IMR-90 (cell line): ENCODE data around the gene ZNF878. TPM values are rescaled to one million over a fixed set of nuclear protein-coding genes. Genes with fewer than 3 reads are reported as not detected.

Source experiments
- ATAC-seq: fragments of 200-7000 bp; cut with Tn5 transposase; 2 replicates; pipeline ENCODE4 v1.9.1; 2020; ENCODE audit warnings: low read depth, mild to moderate bottlenecking, moderate library complexity
- BruUV-seq: library from RNA; stranded (reverse); fragments of 400-500 nt; replicated peaks from 2 replicates; lab custom pipeline; 2021; lab: Mats Ljungman, UMichigan
- CTCF ChIA-PET: fragments of 300-600 bp; formaldehyde crosslinking; extraction: SDS; loops from one replicate; lab custom pipeline; 2021; ENCODE audit warnings: antibody characterized with exemption; lab: Yijun Ruan, JAX
- POLR2A ChIA-PET: fragments of 300-600 bp; sonication (Branson Sonifier 250); formaldehyde crosslinking; loops from one replicate; lab custom pipeline; 2022; ENCODE audit warnings: antibody characterized with exemption; ENCODE audit not compliant: unreplicated experiment; lab: Charles Lee
- DNase-seq: peaks from one replicate; pipeline ENCODE4 v3.0.0; 2013
- H2AFZ ChIP-seq: replicated peaks from 2 replicates; pipeline ENCODE3; 2013; ENCODE audit warnings: low read length, mild to moderate bottlenecking; ENCODE audit not compliant: poor library complexity
- H2AK5ac ChIP-seq: 2 replicates; pipeline ENCODE4 v1.6.1; 2013; ENCODE audit warnings: low read depth, low read length, inconsistent platforms
- H2AK9ac ChIP-seq: replicated peaks from 2 replicates; pipeline ENCODE3; 2013; ENCODE audit warnings: mild to moderate bottlenecking, low read depth, low read length, moderate library complexity; ENCODE audit not compliant: poor library complexity
- H2BK120ac ChIP-seq: 2 replicates; pipeline ENCODE4 v1.6.1; 2013; ENCODE audit warnings: low read depth, low read length, inconsistent platforms
- H2BK15ac ChIP-seq: 3 replicates; pipeline ENCODE4 v1.6.1; 2013; ENCODE audit warnings: low read depth, low read length, inconsistent platforms
- H2BK20ac ChIP-seq: 2 replicates; pipeline ENCODE4 v1.6.1; 2013; ENCODE audit warnings: low read depth, mild to moderate bottlenecking, inconsistent platforms, low read length, moderate library complexity
- H2BK5ac ChIP-seq: 2 replicates; pipeline ENCODE4 v1.6.1; 2013; ENCODE audit warnings: mild to moderate bottlenecking, low read depth, low read length, inconsistent platforms; ENCODE audit not compliant: poor library complexity, severe bottlenecking
- H3K14ac ChIP-seq: replicated peaks from 2 replicates; pipeline ENCODE4 v1.6.1; 2013; ENCODE audit warnings: low read depth, low read length, inconsistent platforms
- H3K18ac ChIP-seq: 2 replicates; pipeline ENCODE4 v1.6.1; 2013; ENCODE audit warnings: low read depth, low read length, control low read depth
- H3K23ac ChIP-seq: 2 replicates; pipeline ENCODE4 v1.6.1; 2013; ENCODE audit warnings: low read depth, low read length, inconsistent platforms
- H3K27ac ChIP-seq: 2 replicates; pipeline ENCODE4 v1.5.1; 2013; ENCODE audit warnings: mild to moderate bottlenecking, control low read depth, low read length; ENCODE audit not compliant: insufficient read depth
- H3K27me3 ChIP-seq: 2 replicates; pipeline ENCODE4 v1.6.1; 2013; ENCODE audit warnings: low read length; ENCODE audit not compliant: control insufficient read depth, insufficient read depth
- H3K36me3 ChIP-seq: 2 replicates; pipeline ENCODE4 v1.6.1; 2013; ENCODE audit warnings: low read length, mixed read lengths; ENCODE audit not compliant: control insufficient read depth, insufficient read depth
- H3K4ac ChIP-seq: 2 replicates; pipeline ENCODE4 v1.6.1; 2013; ENCODE audit warnings: low read depth, low read length, inconsistent platforms
- H3K4me1 ChIP-seq: 2 replicates; pipeline ENCODE4 v1.6.1; 2013; ENCODE audit warnings: low read length, mixed read lengths; ENCODE audit not compliant: control insufficient read depth, insufficient read depth
- H3K4me2 ChIP-seq: 2 replicates; pipeline ENCODE4 v1.6.1; 2013; ENCODE audit warnings: low read depth, mild to moderate bottlenecking, control low read depth, low read length, moderate library complexity
- H3K4me3 ChIP-seq: 2 replicates; pipeline ENCODE4 v1.5.1; 2013; ENCODE audit warnings: low read depth, mild to moderate bottlenecking, control low read depth, low read length, moderate library complexity; ENCODE audit not compliant: insufficient read depth
- H3K56ac ChIP-seq: 2 replicates; pipeline ENCODE4 v1.6.1; 2013; ENCODE audit warnings: low read length, inconsistent platforms; ENCODE audit not compliant: insufficient read depth; ENCODE audit errors: extremely low read depth
- H3K79me1 ChIP-seq, 2 experiments: 2 replicates each; pipeline ENCODE4 v1.6.1; 2013; ENCODE audit warnings: low read length in 2 of 2, inconsistent platforms in 1 of 2, low read depth in 1 of 2
- H3K9ac ChIP-seq: 2 replicates; pipeline ENCODE4 v1.6.1; 2013; ENCODE audit warnings: low read depth, low read length, control low read depth
- H3K9me1 ChIP-seq: 2 replicates; pipeline ENCODE4 v1.6.1; 2013; ENCODE audit warnings: low read length, inconsistent platforms; ENCODE audit not compliant: insufficient read depth
- H3K9me3 ChIP-seq: 2 replicates; pipeline ENCODE4 v1.6.1; 2013; ENCODE audit warnings: low read length; ENCODE audit not compliant: control insufficient read depth, insufficient read depth
- H4K20me1 ChIP-seq: 2 replicates; pipeline ENCODE4 v1.6.1; 2013; ENCODE audit warnings: low read length, inconsistent platforms; ENCODE audit not compliant: insufficient read depth
- H4K5ac ChIP-seq: 2 replicates; pipeline ENCODE4 v1.6.1; 2013; ENCODE audit warnings: mild to moderate bottlenecking, low read depth, low read length, control low read depth
- H4K8ac ChIP-seq, 2 experiments: 2 replicates each; pipeline ENCODE4 v1.6.1; 2013; ENCODE audit warnings: low read depth in 2 of 2, low read length in 2 of 2, control low read depth in 1 of 2, inconsistent platforms in 1 of 2
- H4K91ac ChIP-seq: 2 replicates; pipeline ENCODE4 v1.6.1; 2013; ENCODE audit warnings: low read depth, low read length, inconsistent platforms; ENCODE audit not compliant: insufficient read depth
- MAZ ChIP-seq: IDR thresholded peaks from 2 replicates; pipeline ENCODE4 v1.6.1; 2012; ENCODE audit warnings: low read depth, mild to moderate bottlenecking, low read length, improper control_type of control experiment, moderate library complexity, borderline replicate concordance
- SMC3 ChIP-seq: fragments of 150-350 bp; IDR thresholded peaks from 2 replicates; pipeline ENCODE4 v1.6.1; 2016; ENCODE audit warnings: low read depth, mild to moderate bottlenecking, antibody characterized with exemption, low read length, moderate library complexity
- WGBS, 2 experiments: methylation state at CpG; one replicate each; pipeline versions ENCODE4 v1.1.5 to v1.1.7; 2013; ENCODE audit warnings: missing lambda C conversion rate in 2 of 2; ENCODE audit not compliant: insufficient read length in 1 of 2; ENCODE audit errors: extremely low coverage in 2 of 2; 5-methylcytosine and 5-hydroxymethylcytosine counted together
- dilution Hi-C: fragments of 300-500 bp; cut with HindIII; formaldehyde crosslinking; loops from one replicate; pipeline ENCODE4 v1.14.3; 2018; ENCODE audit warnings: low sequenced_read_pairs; ENCODE audit not compliant: unreplicated experiment
- in situ Hi-C: fragments of 300-500 bp; cut with MboI; formaldehyde crosslinking; loops from 3 replicates; pipeline ENCODE4 v1.14.3; 2019; ENCODE audit warnings: low sequenced_read_pairs, inconsistent platforms, mixed read lengths
- intact Hi-C: fragments of 100-400 bp; cut with micrococcal nuclease; formaldehyde crosslinking; loops from 2 replicates; pipeline ENCODE4 v1.10.0; 2022
- microRNA-seq, 2 experiments: library from miRNA; stranded (forward) in 1 of 2; unstranded in 1 of 2; fragments of 10-50 nt in 1 of 2; fragments of <30 nt in 1 of 2; gene quantifications in 1 of 2; microRNA quantifications in 1 of 2; one replicate each; pipeline versions ENCODE3 to v1.1.0; 2013 to 2020; ENCODE audit not compliant: insufficient read depth in 1 of 2, insufficient read length in 1 of 2, unreplicated experiment in 1 of 2
- polyA plus RNA-seq, 3 experiments: library from polyadenylated mRNA; depleted of rRNA; stranded (reverse); fragments of >200 nt; gene quantifications; 2 replicates each; pipeline ENCODE4 v1.2.3, GENCODE V29; 2012; ENCODE audit warnings: low replicate concordance in 1 of 3
- small RNA-seq, 5 experiments: library from RNA; depleted of rRNA; stranded (forward); fragments of <200 nt; gene quantifications; one replicate each; pipeline ENCODE3, GENCODE V24; 2012
- total RNA-seq: library from RNA; depleted of rRNA; stranded (reverse); fragments of >200 nt; gene quantifications from 2 replicates; pipeline ENCODE4 v1.2.3, GENCODE V29; 2012; rRNA removed

Gene ZNF878
- total and polyA plus RNA-seq, 2 of the 4 experiments (the other 2 are of a cell fraction), result 0.05 to 0.36 TPM

DNA sequence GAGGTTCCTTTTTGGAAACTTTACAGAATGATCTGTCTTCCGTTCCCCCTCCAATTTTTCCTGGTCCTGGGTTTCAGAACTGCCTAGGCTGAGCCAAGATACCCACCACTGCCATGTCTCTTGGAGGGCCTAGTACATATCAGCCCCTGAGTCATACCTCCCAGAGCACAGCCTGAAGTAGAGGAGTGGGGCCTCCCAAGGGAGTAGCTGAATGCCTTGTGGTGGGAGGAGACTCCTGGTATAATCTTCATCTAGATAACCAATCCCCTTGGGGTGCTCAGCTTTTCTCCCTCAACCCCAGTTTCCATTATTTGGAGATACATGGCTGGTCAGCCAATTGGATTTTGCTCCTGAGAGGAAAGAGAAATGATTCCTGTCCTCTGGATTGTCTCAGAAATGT, 57.6 kb downstream of the ZNF878 start:
- no peak overlapping the region for H3K27ac ChIP-seq
- peaks cover 1% of the 10 kb centered on the region; the same call in 1 of the 2 replicates for H3K36me3 ChIP-seq
- no peak overlapping the region for H3K4me2 ChIP-seq
- no peak overlapping the region for H2AFZ ChIP-seq
- no peak overlapping the region for H3K23ac ChIP-seq
- no peak overlapping the region for H3K56ac ChIP-seq
- H3K4me3 ChIP-seq, result no peak overlapping the region
- H2AK5ac ChIP-seq, result no peak overlapping the region
- no peak overlapping the region for H3K9ac ChIP-seq
- no peak overlapping the region for H2BK120ac ChIP-seq
- intact Hi-C loops (no loop called here), in situ Hi-C loops (no loop called here), dilution Hi-C loops (no loop called here)
- no peak overlapping the region for H2BK15ac ChIP-seq
- ChIA-PET POLR2A (interaction anchor here (0.7 kb wide), 1 partner anchor 71 kb away, joined by 6 read pairs; no protein-coding TSS in a partner anchor), CTCF (no interaction called here)
- no peaks in the 10 kb centered on the region for H3K9me3 ChIP-seq
- ATAC-seq (peak; percentile 82), DNase-seq (peak; percentile 51)
- no CpG with 5 or more reads among the region's 1 CpG for WGBS, 2 experiments
- no peak overlapping the region for H3K14ac ChIP-seq
- H3K79me1 ChIP-seq, result peaks cover 27 to 41% of the 10 kb centered on the region in 2 experiments
- no peak overlapping the region for H4K5ac ChIP-seq
- H4K8ac ChIP-seq, result no peak overlapping the region
- H4K20me1 ChIP-seq, result peaks cover 3% of the 10 kb centered on the region
- H2AK9ac ChIP-seq, result no peak overlapping the region
- H3K18ac ChIP-seq, result no peak overlapping the region
- no peaks in the 10 kb centered on the region for H3K9me1 ChIP-seq
- TF ChIP-seq MAZ (0 out of 2 replicates have a peak, but pooled peaks have one; percentile 15), SMC3 (no peak)
- H3K27me3 ChIP-seq, result no peaks in the 10 kb centered on the region
- no peak overlapping the region for H3K4ac ChIP-seq
- no peak overlapping the region for H4K91ac ChIP-seq
- no TSS peak for BruUV-seq
- H2BK5ac ChIP-seq, result peak overlapping the region; percentile 23
- peaks cover 2% of the 10 kb centered on the region for H3K4me1 ChIP-seq
- H2BK20ac ChIP-seq, result no peak overlapping the region

Small RNAs within 50 kb of the gene (microRNA-seq; reads per million reads assigned to microRNA genes)
- not detected for gene RF00019 (ENCODE audit: insufficient read depth, insufficient read length)
- gene RNA5SP464 (ENCODE audit: insufficient read depth, insufficient read length), result not detected
- gene RNA5SP465 (ENCODE audit: insufficient read depth, insufficient read length), result not detected
- not detected for gene RNA5SP466 (ENCODE audit: insufficient read depth, insufficient read length)

Small RNAs within 50 kb of the gene (small RNA-seq; reads per million reads assigned to genes)
- gene RF00019 (0 reads per million in 5 experiments), gene RNA5SP464 (0 reads per million in 5 experiments), gene RNA5SP465 (0 reads per million in 5 experiments), gene RNA5SP466 (0 reads per million in 5 experiments)

Other genes starting within 250 kb of the ZNF878 start
- gene ZNF440, start 238.7 kb downstream of the ZNF878 start, total RNA-seq, result 8.4 and 9.4 TPM in 2 replicates
- 1.7 and 2.8 TPM in 2 replicates for gene ZNF440, start 238.7 kb downstream of the ZNF878 start, polyA plus RNA-seq (2012; rRNA removed)
- 8.4 and 10.0 TPM in 2 replicates for gene ZNF439, start 204.2 kb downstream of the ZNF878 start, total RNA-seq
- 3.8 and 4.8 TPM in 2 replicates for gene ZNF439, start 204.2 kb downstream of the ZNF878 start, polyA plus RNA-seq (2012; rRNA removed)
- gene ZNF69, start 165.2 kb downstream of the ZNF878 start, total RNA-seq, result 10.8 and 12.0 TPM in 2 replicates
- 1.2 and 2.7 TPM in 2 replicates for gene ZNF69, start 165.2 kb downstream of the ZNF878 start, polyA plus RNA-seq (2012; rRNA removed)
- 10.2 and 11.9 TPM in 2 replicates for gene ZNF700, start 127.9 kb downstream of the ZNF878 start, total RNA-seq
- 4.2 and 5.3 TPM in 2 replicates for gene ZNF700, start 127.9 kb downstream of the ZNF878 start, polyA plus RNA-seq (2012; rRNA removed)
- gene ZNF763, start 87.9 kb downstream of the ZNF878 start, total RNA-seq, result 0.56 and 0.90 TPM in 2 replicates
- gene ZNF763, start 87.9 kb downstream of the ZNF878 start, polyA plus RNA-seq (2012; rRNA removed), result 0.75 and 0.94 TPM in 2 replicates
- 6.4 and 11.1 TPM in 2 replicates for gene ZNF433, start 17.3 kb downstream of the ZNF878 start, total RNA-seq
- 2.6 and 3.5 TPM in 2 replicates for gene ZNF433, start 17.3 kb downstream of the ZNF878 start, polyA plus RNA-seq (2012; rRNA removed)
- 8.1 and 12.0 TPM in 2 replicates for gene ZNF844, start 11.8 kb upstream of the ZNF878 start, total RNA-seq
- 1.2 and 1.6 TPM in 2 replicates for gene ZNF844, start 11.8 kb upstream of the ZNF878 start, polyA plus RNA-seq (2012; rRNA removed)
- 7.8 and 7.9 TPM in 2 replicates for gene ZNF20, start 87.4 kb upstream of the ZNF878 start, total RNA-seq
- 1.8 and 2.1 TPM in 2 replicates for gene ZNF20, start 87.4 kb upstream of the ZNF878 start, polyA plus RNA-seq (2012; rRNA removed)
- 14.4 and 16.7 TPM in 2 replicates for gene ZNF625, start 103.8 kb upstream of the ZNF878 start, total RNA-seq
- gene ZNF625, start 103.8 kb upstream of the ZNF878 start, polyA plus RNA-seq (2012; rRNA removed), result 1.8 and 2.5 TPM in 2 replicates
- 6.8 and 9.4 TPM in 2 replicates for gene ZNF136, start 110.1 kb upstream of the ZNF878 start, total RNA-seq
- gene ZNF136, start 110.1 kb upstream of the ZNF878 start, polyA plus RNA-seq (2012; rRNA removed), result 1.4 and 1.9 TPM in 2 replicates
- gene ZNF44, start 241.9 kb upstream of the ZNF878 start, total RNA-seq, result 6.1 and 6.6 TPM in 2 replicates
- gene ZNF44, start 241.9 kb upstream of the ZNF878 start, polyA plus RNA-seq (2012; rRNA removed), result 2.6 and 3.5 TPM in 2 replicates